Stomach (tissue), 4 donors: ENCODE data around the gene CXADR.

Experiments used
- CTCF ChIP-seq, 7 experiments: fragments of 450-650 bp in 4 of 7; fragments of 200-600 bp in 3 of 7; sonication (generic) in 3 of 7; IDR thresholded peaks; one replicate each; pipeline ENCODE4 v1.5.1; 2016 to 2019; ENCODE audit warnings: antibody characterized with exemption in 7 of 7, control low read depth in 2 of 7, mild to moderate bottlenecking in 1 of 7
- EP300 ChIP-seq: sonication (generic); formaldehyde crosslinking; IDR thresholded peaks from one replicate; pipeline ENCODE4 v1.6.1; 2017; ENCODE audit warnings: antibody characterized with exemption
- POLR2A ChIP-seq, 4 donors: fragments of 450-650 bp; IDR thresholded peaks; one replicate each; pipeline ENCODE4 v1.6.1; 2016; ENCODE audit warnings: antibody characterized with exemption in 4 of 4, control low read depth in 2 of 4, mild to moderate bottlenecking in 1 of 4, moderate library complexity in 1 of 4
- POLR2AphosphoS5 ChIP-seq, 3 donors: sonication (generic); formaldehyde crosslinking; IDR thresholded peaks; one replicate each; pipeline ENCODE4 v1.6.1; 2016; ENCODE audit warnings: antibody characterized with exemption in 3 of 3

- TF ChIP-seq CTCF (IDR thresholded peaks at IDR 0.05) (no peak), POLR2AphosphoS5 (IDR thresholded peaks at IDR 0.05) (peak in 1 of 3 donors; percentile 55), EP300 (no peak), POLR2A (IDR thresholded peaks at IDR 0.05) (no peak)
Observed at GRCh38 chr21:17501107-17502006, 11.5 kb upstream of the CXADR start.
